IMR-90 (cell line): ENCODE results near the gene MYD88. TPM values are rescaled to one million over a fixed set of nuclear protein-coding genes. Genes with fewer than 3 reads are reported as not detected.

ENCODE experiments used
- ATAC-seq: fragments of 200-7000 bp; cut with Tn5 transposase; 2 replicates; pipeline ENCODE4 v1.9.1; 2020; ENCODE audit warnings: low read depth, mild to moderate bottlenecking, moderate library complexity
- BruUV-seq: library from RNA; stranded (reverse); fragments of 400-500 nt; replicated peaks from 2 replicates; lab custom pipeline; 2021; lab: Mats Ljungman, UMichigan
- CTCF ChIA-PET: fragments of 300-600 bp; formaldehyde crosslinking; extraction: SDS; loops from one replicate; lab custom pipeline; 2021; ENCODE audit warnings: antibody characterized with exemption; lab: Yijun Ruan, JAX
- POLR2A ChIA-PET: fragments of 300-600 bp; sonication (Branson Sonifier 250); formaldehyde crosslinking; loops from one replicate; lab custom pipeline; 2022; ENCODE audit warnings: antibody characterized with exemption; ENCODE audit not compliant: unreplicated experiment; lab: Charles Lee
- DNase-seq: peaks from one replicate; pipeline ENCODE4 v3.0.0; 2013
- H2AFZ ChIP-seq: replicated peaks from 2 replicates; pipeline ENCODE3; 2013; ENCODE audit warnings: low read length, mild to moderate bottlenecking; ENCODE audit not compliant: poor library complexity
- H2AK5ac ChIP-seq: 2 replicates; pipeline ENCODE4 v1.6.1; 2013; ENCODE audit warnings: low read depth, low read length, inconsistent platforms
- H2AK9ac ChIP-seq: replicated peaks from 2 replicates; pipeline ENCODE3; 2013; ENCODE audit warnings: mild to moderate bottlenecking, low read depth, low read length, moderate library complexity; ENCODE audit not compliant: poor library complexity
- H2BK120ac ChIP-seq: 2 replicates; pipeline ENCODE4 v1.6.1; 2013; ENCODE audit warnings: low read depth, low read length, inconsistent platforms
- H2BK15ac ChIP-seq: 3 replicates; pipeline ENCODE4 v1.6.1; 2013; ENCODE audit warnings: low read depth, low read length, inconsistent platforms
- H2BK20ac ChIP-seq: 2 replicates; pipeline ENCODE4 v1.6.1; 2013; ENCODE audit warnings: low read depth, mild to moderate bottlenecking, inconsistent platforms, low read length, moderate library complexity
- H2BK5ac ChIP-seq: 2 replicates; pipeline ENCODE4 v1.6.1; 2013; ENCODE audit warnings: mild to moderate bottlenecking, low read depth, low read length, inconsistent platforms; ENCODE audit not compliant: poor library complexity, severe bottlenecking
- H3K14ac ChIP-seq: replicated peaks from 2 replicates; pipeline ENCODE4 v1.6.1; 2013; ENCODE audit warnings: low read depth, low read length, inconsistent platforms
- H3K18ac ChIP-seq: 2 replicates; pipeline ENCODE4 v1.6.1; 2013; ENCODE audit warnings: low read depth, low read length, control low read depth
- H3K23ac ChIP-seq: 2 replicates; pipeline ENCODE4 v1.6.1; 2013; ENCODE audit warnings: low read depth, low read length, inconsistent platforms
- H3K27ac ChIP-seq: 2 replicates; pipeline ENCODE4 v1.5.1; 2013; ENCODE audit warnings: mild to moderate bottlenecking, control low read depth, low read length; ENCODE audit not compliant: insufficient read depth
- H3K27me3 ChIP-seq: 2 replicates; pipeline ENCODE4 v1.6.1; 2013; ENCODE audit warnings: low read length; ENCODE audit not compliant: control insufficient read depth, insufficient read depth
- H3K36me3 ChIP-seq: 2 replicates; pipeline ENCODE4 v1.6.1; 2013; ENCODE audit warnings: low read length, mixed read lengths; ENCODE audit not compliant: control insufficient read depth, insufficient read depth
- H3K4ac ChIP-seq: 2 replicates; pipeline ENCODE4 v1.6.1; 2013; ENCODE audit warnings: low read depth, low read length, inconsistent platforms
- H3K4me1 ChIP-seq: 2 replicates; pipeline ENCODE4 v1.6.1; 2013; ENCODE audit warnings: low read length, mixed read lengths; ENCODE audit not compliant: control insufficient read depth, insufficient read depth
- H3K4me2 ChIP-seq: 2 replicates; pipeline ENCODE4 v1.6.1; 2013; ENCODE audit warnings: low read depth, mild to moderate bottlenecking, control low read depth, low read length, moderate library complexity
- H3K4me3 ChIP-seq: 2 replicates; pipeline ENCODE4 v1.5.1; 2013; ENCODE audit warnings: low read depth, mild to moderate bottlenecking, control low read depth, low read length, moderate library complexity; ENCODE audit not compliant: insufficient read depth
- H3K56ac ChIP-seq: 2 replicates; pipeline ENCODE4 v1.6.1; 2013; ENCODE audit warnings: low read length, inconsistent platforms; ENCODE audit not compliant: insufficient read depth; ENCODE audit errors: extremely low read depth
- H3K79me1 ChIP-seq, 2 experiments: 2 replicates each; pipeline ENCODE4 v1.6.1; 2013; ENCODE audit warnings: low read length in 2 of 2, inconsistent platforms in 1 of 2, low read depth in 1 of 2
- H3K9ac ChIP-seq: 2 replicates; pipeline ENCODE4 v1.6.1; 2013; ENCODE audit warnings: low read depth, low read length, control low read depth
- H3K9me1 ChIP-seq: 2 replicates; pipeline ENCODE4 v1.6.1; 2013; ENCODE audit warnings: low read length, inconsistent platforms; ENCODE audit not compliant: insufficient read depth
- H3K9me3 ChIP-seq: 2 replicates; pipeline ENCODE4 v1.6.1; 2013; ENCODE audit warnings: low read length; ENCODE audit not compliant: control insufficient read depth, insufficient read depth
- H4K20me1 ChIP-seq: 2 replicates; pipeline ENCODE4 v1.6.1; 2013; ENCODE audit warnings: low read length, inconsistent platforms; ENCODE audit not compliant: insufficient read depth
- H4K5ac ChIP-seq: 2 replicates; pipeline ENCODE4 v1.6.1; 2013; ENCODE audit warnings: mild to moderate bottlenecking, low read depth, low read length, control low read depth
- H4K8ac ChIP-seq, 2 experiments: 2 replicates each; pipeline ENCODE4 v1.6.1; 2013; ENCODE audit warnings: low read depth in 2 of 2, low read length in 2 of 2, control low read depth in 1 of 2, inconsistent platforms in 1 of 2
- H4K91ac ChIP-seq: 2 replicates; pipeline ENCODE4 v1.6.1; 2013; ENCODE audit warnings: low read depth, low read length, inconsistent platforms; ENCODE audit not compliant: insufficient read depth
- BHLHE40 ChIP-seq: fragments of 150-350 bp; IDR thresholded peaks from 2 replicates; pipeline ENCODE4 v1.6.1; 2016; ENCODE audit warnings: mild to moderate bottlenecking, low read depth, low read length
- RAD21 ChIP-seq: IDR thresholded peaks from 2 replicates; pipeline ENCODE4 v1.6.1; 2012; ENCODE audit warnings: low read length, improper control_type of control experiment
- USF2 ChIP-seq: fragments of 150-350 bp; IDR thresholded peaks from 2 replicates; pipeline ENCODE4 v1.6.1; 2017; ENCODE audit warnings: mild to moderate bottlenecking, antibody characterized with exemption, low read length, low read depth
- WGBS, 2 experiments: methylation state at CpG; one replicate each; pipeline versions ENCODE4 v1.1.5 to v1.1.7; 2013; ENCODE audit warnings: missing lambda C conversion rate in 2 of 2; ENCODE audit not compliant: insufficient read length in 1 of 2; ENCODE audit errors: extremely low coverage in 2 of 2; 5-methylcytosine and 5-hydroxymethylcytosine counted together
- dilution Hi-C: fragments of 300-500 bp; cut with HindIII; formaldehyde crosslinking; loops from one replicate; pipeline ENCODE4 v1.14.3; 2018; ENCODE audit warnings: low sequenced_read_pairs; ENCODE audit not compliant: unreplicated experiment
- in situ Hi-C: fragments of 300-500 bp; cut with MboI; formaldehyde crosslinking; loops from 3 replicates; pipeline ENCODE4 v1.14.3; 2019; ENCODE audit warnings: low sequenced_read_pairs, inconsistent platforms, mixed read lengths
- intact Hi-C: fragments of 100-400 bp; cut with micrococcal nuclease; formaldehyde crosslinking; loops from 2 replicates; pipeline ENCODE4 v1.10.0; 2022
- polyA plus RNA-seq, 3 experiments: library from polyadenylated mRNA; depleted of rRNA; stranded (reverse); fragments of >200 nt; gene quantifications; 2 replicates each; pipeline ENCODE4 v1.2.3, GENCODE V29; 2012; ENCODE audit warnings: low replicate concordance in 1 of 3
- total RNA-seq: library from RNA; depleted of rRNA; stranded (reverse); fragments of >200 nt; gene quantifications from 2 replicates; pipeline ENCODE4 v1.2.3, GENCODE V29; 2012

Gene MYD88
- total and polyA plus RNA-seq, 2 of the 4 experiments (the other 2 are of a cell fraction), result 9.3 to 39.8 TPM

GRCh38 chr3:38114875-38115644 lies 23.4 kb upstream of the MYD88 start:
- Histone ChIP-seq H3K18ac (no peak overlapping the region), H3K23ac (no peak overlapping the region), H3K14ac (no peak overlapping the region), H4K5ac (no peak overlapping the region), H3K9ac (no peak overlapping the region), H3K4me3 (no peak overlapping the region), H3K9me1 (0 out of 2 replicates have a peak, but pooled peaks cover 3% of the 10 kb centered on the region), H3K27me3 (peaks cover 14% of the 10 kb centered on the region), H4K8ac (no peak overlapping the region), H4K20me1 (no peaks in the 10 kb centered on the region), H3K36me3 (peaks cover 1% of the 10 kb centered on the region; the same call in 1 of the 2 replicates), H2AK9ac (no peak overlapping the region), H2BK120ac (no peak overlapping the region), H2BK15ac (no peak overlapping the region), H3K4me2 (no peak overlapping the region), H3K56ac (no peak overlapping the region), H2BK20ac (no peak overlapping the region), H3K79me1 (no peaks in the 10 kb centered on the region), H3K4me1 (no peaks in the 10 kb centered on the region), H2BK5ac (no peak overlapping the region), H3K27ac (no peak overlapping the region), H4K91ac (no peak overlapping the region), H2AK5ac (no peak overlapping the region), H3K4ac (no peak overlapping the region), H3K9me3 (no peaks in the 10 kb centered on the region), H2AFZ (no peak overlapping the region)
- TF ChIP-seq BHLHE40, result no peak
- TF ChIP-seq USF2, result no peak
- no peak for TF ChIP-seq RAD21
- intact Hi-C loops (no loop called here), dilution Hi-C loops (no loop called here), in situ Hi-C loops (no loop called here)
- DNase-seq (no peak), ATAC-seq (no peak)
- POLR2A ChIA-PET, result no interaction called here
- WGBS, 2 experiments, result 74% methylated on average over 8 of the region's 13 CpGs; no CpG with 5 or more reads in 1 of the 2 experiments
- BruUV-seq, result no TSS peak
- CTCF ChIA-PET, result no interaction called here
